NCI-H748 treated with DMSO at 0.1 percent for 48 hours (cell line): ENCODE results near the gene SLC25A11.
A peak's percentile ranks its signal among the peaks of the same experiment; 100 is the strongest.

ENCODE experiments used
- DNase-seq: peaks from one replicate; lab custom pipeline; 2025; lab: John Stamatoyannopoulos, UW

The SLC25A11 gene

DNA sequence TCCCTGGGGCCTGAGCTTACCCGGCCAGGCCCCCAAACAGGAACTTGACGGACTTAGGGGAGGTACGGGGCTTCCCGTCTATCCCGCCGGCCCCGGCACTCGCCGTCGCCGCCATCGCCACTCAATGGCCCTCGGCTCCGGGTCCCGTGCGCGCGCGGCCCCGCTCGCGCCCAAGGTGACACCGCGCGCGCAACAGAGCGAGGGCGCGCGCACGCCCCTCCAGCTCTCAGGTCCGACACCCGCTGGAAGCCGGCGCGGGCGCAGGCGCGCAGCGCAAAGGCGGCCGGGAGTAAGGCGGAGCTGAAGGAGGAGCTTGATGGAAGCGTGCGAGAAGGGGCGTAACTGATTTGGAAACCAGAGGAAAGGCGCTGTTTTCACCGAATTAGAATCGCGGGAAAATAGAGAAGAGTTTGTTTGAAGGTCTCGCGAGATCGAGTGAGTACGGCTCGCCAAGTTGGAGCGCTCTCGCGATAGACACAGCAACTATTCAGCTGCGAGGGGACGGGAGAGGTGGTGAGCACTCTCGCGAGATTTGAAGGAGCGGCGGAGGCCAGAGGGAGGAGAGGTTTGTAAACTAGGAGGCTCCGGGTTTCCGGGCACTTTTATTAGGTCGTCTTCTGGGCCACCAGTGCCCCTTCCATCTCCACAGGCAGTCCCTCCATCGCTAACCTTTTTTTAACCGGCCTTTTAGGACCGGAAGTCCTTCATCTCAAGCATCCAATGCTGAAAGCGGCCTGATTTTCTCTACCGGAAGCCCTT lies at the start of gene SLC25A11, which contains the start of gene RNF167:
Gene SLC25A11, minus strand, starts transcription at position 251 of the 759 bp plus-strand sequence. Its CDS starts 136 bp downstream, at position 115.
Gene RNF167, plus strand, starts transcription at position 473 of the 759 bp plus-strand sequence. CDS start 642 bp downstream, outside the sequence.
- peak; percentile 99 for DNase-seq

GRCh38 chr17:4987767-4988567 lies 48.1 kb upstream of the SLC25A11 start:
- no peak for DNase-seq

- peak; percentile 76 for DNase-seq
Observed at GRCh38 chr17:4986951-4987766, 47.3 kb upstream of the SLC25A11 start, which contains the start of gene CAMTA2. Gene CAMTA2, minus strand, starts transcription at chr17:4987675. Its CDS starts 1,453 bp downstream, at chr17:4986222.

GRCh38 chr17:4986403-4986802 lies 46.6 kb upstream of the SLC25A11 start:
- no peak for DNase-seq

DNA sequence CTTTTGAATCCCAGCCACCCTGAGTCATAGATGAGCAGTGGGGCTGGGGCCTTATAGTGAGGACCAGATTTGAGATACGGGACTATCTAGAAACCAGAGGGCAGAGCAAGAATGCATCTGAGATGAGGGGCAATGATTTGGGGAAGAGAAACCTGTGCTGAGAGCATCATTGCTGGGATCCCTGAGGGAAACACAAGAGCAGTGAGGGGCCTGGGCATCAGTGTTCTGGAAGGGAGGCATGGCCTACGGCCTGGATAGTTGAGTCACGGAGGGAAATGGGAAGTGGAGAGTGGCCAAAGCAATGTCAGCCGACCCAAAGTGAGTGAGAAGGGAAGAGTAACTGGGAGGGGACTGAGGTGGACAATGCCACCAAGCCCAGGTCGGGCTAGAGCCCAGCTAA lies 42.5 kb upstream of the SLC25A11 start:
- no peak for DNase-seq

DNA sequence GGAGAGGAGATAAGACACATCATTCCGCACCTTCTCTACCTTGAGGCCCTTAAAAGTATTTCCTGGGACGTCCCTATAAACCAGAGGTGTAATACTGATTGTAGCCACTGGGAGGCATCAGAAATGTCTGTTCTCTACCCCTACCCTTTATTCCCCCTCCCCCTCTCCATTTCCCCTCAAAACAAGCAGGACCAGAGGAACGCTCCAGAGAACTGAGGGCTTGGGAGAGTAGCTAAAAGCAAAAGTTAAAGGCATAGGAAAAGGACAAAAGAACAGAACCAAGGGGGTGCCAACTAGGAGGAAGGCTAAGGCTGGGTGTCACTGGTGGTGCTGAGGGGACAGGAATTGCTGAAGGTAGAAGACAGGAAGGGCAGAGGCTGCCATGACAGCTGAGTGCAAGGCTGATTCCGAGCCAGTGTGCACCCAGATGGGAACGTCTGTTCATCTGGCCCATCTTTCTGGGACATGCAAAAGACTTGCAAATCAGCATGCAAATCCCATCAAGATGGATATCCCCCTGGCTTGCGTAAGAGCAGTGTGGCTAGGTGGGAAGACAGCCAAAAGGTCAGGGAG lies 40.9 kb upstream of the SLC25A11 start:
- peak; percentile 48 for DNase-seq

DNA sequence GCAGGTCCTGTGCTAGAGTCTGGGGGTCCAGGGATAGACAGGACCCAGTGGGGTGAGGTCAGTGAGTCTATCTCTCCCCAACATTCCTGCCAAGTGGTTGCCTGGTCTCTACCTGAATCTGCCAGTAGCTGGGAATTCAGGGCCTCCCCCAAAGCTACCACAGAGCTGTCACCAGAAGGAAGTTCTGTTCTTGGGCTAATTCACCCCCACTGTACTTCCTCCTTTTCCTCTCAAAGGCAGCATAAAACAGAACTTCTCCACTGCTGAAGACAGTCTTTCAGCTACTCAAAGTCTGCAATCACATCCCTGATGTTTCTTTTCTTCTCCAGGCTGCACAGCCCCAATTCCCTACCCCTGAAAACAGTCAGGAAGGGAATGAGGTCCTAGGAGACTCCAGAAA lies 38.9 kb upstream of the SLC25A11 start:
- DNase-seq = no peak

- DNase-seq = no peak
Observed at GRCh38 chr17:4974115-4974670, 34.3 kb upstream of the SLC25A11 start.

- DNase-seq = no peak
Observed at GRCh38 chr17:4973256-4974114, 33.6 kb upstream of the SLC25A11 start.

DNA sequence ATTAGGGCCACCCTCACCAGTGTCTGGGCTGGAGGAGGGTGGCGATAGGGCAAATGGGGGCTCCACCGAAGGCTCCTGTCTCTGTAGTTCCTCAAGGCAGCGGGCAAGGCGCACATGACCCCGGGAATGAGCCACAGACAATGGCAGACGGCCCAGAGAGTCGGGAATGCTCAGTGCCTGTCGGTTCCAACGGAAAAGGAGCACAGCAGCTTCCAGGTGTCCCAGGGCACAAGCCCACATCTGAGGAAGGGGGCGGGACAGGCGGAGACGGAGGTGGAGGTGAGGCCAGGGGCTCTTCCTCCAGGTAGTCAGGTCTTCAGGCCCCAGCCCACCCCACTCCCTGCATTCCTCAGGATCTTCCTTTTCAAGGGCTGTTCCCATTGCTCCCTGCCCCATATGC lies 32.9 kb upstream of the SLC25A11 start:
- DNase-seq = no peak

DNA sequence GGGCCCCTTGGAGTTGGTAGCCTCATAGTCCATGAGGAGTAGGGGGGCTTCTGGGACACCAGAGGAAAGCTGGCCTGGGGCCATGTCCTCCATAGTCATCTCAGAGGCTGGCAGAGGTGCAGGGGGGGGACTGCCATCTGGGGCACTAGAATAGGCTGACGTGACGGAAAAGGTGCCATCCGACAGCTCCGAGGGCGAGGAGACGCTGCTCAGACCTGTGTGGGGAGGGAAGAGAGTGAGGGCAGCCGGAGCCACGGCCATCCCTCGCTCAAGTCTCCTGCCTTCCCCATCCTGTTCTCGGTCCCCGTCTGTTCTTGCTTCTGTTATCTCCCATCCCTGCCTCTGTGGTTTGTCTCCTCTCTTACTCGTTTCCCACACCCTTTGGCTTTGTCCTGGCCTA lies 32.5 kb upstream of the SLC25A11 start:
- DNase-seq = no peak

- no peak for DNase-seq
Observed at GRCh38 chr17:4971826-4972225, 32.0 kb upstream of the SLC25A11 start.

GRCh38 chr17:4970273-4970672 lies 30.4 kb upstream of the SLC25A11 start:
- no peak for DNase-seq

GRCh38 chr17:4969551-4970173 lies 29.8 kb upstream of the SLC25A11 start:
- no peak for DNase-seq

GRCh38 chr17:4969047-4969550 lies 29.3 kb upstream of the SLC25A11 start:
- DNase-seq = no peak

GRCh38 chr17:4968486-4969046 lies 28.7 kb upstream of the SLC25A11 start:
- DNase-seq = no peak

DNA sequence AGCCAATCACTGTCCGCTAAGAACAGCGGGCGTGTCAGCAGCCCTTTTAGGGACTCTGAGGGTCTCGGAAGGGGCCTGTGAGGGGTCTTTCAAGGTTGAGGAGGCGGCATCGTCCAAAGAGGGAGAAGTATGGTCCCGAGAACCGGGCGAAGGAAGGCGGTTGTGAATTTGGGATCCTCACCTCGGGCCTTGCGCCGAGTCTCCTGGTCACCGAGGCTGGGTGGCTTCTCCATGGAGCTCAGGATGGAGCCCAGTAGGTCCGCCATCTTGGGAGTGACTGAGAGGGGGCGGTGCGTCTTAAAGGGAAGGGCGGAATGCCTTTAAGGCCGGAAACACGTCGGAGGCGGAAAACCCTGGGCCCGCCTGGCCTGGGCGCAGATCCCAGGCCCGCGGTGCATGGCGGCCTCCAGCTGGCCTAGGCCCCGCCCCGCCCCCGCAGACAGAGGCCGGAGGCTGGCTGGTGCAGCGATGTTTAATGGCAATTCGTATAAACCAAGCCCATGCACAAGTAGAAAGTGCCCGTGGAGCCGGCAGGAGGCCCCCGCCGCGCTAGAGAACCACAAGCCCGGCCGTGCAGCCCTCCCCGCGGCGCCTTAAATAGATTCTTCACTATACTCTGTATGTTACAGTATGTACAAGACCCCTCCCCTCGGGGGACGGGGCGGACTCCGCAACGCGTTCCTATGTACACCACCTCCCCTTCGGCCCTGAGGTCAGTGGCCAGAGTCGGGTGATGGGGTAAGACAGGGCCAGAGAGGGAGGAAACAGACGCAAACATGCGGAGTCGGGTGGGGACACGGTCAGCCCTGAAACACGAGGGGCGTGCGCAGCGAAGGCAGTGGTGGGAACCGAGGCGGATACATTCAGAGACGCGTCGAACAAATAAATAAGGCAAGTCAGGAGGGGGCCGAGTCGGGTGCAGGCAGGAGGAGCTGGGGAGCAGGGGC lies 28.0 kb upstream of the SLC25A11 start, which contains the start of gene SPAG7:
Gene SPAG7, minus strand, starts transcription at position 279 of the 947 bp plus-strand sequence. Its CDS starts 13 bp downstream, at position 266.
- peak; percentile 95 for DNase-seq
